ENCODE data around the gene FRMD5.

Gene FRMD5

DNA sequence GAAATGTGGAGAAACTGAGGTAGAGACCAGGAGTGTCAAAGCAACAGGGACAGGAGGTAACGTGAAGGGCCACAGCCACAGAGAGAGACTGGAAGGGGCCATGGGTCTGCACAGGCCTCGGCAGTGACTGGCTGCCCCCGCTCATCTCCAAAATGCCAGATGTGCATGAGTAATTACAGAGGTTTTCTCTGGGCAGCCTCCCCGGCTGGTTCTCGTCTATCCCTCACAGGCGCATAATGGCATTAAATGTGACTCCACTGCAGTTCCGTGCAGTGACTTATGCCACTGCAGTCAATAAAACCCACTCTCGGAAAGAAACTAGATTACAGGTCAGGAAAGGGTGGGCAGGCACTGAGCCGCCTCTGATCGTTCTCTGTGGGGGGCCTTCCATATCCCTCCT lies 293.6 kb downstream of the FRMD5 start:
- in situ Hi-C loops (cut with MboI; ENCODE audit: low sequenced_read_pairs), result no loop called here

DNA sequence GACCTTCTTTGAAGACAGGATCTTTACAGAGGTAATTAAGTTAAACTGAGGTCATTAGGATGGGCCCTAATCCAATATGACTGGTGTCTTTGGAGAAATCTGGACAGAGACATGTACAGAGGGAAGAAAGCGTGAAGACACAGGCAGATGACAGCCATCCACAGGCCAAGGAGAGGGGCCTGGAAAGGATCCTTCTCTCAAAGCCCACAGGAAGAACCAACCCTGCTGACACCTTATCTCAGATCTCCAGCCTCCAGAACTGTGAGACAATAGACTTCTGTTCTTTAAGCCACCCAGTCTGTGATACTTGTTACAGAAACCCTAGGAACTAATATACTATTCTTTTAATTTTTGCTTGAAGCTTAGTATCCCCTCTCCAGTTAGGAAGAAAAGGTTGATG lies 294.1 kb downstream of the FRMD5 start:
- in situ Hi-C loops (cut with MboI; ENCODE audit: low sequenced_read_pairs), result no loop called here

DNA sequence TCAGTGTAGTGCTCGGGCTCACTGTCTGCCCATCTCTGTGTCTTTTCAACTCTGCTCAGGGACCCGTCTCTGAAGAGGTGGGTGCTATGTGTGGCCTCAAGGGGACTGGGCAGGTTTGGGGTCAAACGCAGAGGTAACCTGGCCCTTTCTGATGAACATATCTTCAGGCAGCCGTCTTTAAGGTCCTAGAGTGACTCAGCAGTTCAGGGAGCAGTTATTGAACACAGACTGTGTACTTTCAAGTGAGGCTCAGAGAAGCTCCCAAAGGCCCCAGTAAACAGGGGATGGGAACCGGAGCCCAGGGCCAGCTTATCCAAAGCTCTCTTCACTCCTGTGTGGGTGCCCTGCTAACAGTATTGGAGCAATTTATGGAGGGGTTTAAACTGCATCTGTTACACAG lies 295.1 kb downstream of the FRMD5 start:
- in situ Hi-C loops (cut with MboI; ENCODE audit: low sequenced_read_pairs), result no loop called here

DNA sequence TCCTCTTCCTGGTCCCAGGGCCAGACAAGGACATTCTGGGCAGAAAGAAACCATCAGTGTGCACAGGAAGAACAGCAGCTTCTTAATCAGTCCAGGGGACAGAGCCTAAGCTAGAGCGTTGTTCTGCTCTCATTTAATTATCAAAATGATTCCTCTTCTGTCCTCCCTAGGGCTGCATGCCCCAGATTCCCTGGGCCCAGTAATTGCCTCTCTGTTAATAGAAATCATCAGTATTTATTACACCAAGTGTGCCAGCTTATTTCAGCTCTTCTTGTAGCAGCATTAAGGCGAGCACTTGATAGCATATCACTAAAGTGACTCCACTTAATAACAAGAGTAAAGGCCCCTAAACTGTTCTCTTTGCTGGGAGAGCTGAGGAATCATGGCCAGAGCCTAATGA lies 296.2 kb downstream of the FRMD5 start:
- in situ Hi-C loops (cut with MboI; ENCODE audit: low sequenced_read_pairs), result no loop called here

DNA sequence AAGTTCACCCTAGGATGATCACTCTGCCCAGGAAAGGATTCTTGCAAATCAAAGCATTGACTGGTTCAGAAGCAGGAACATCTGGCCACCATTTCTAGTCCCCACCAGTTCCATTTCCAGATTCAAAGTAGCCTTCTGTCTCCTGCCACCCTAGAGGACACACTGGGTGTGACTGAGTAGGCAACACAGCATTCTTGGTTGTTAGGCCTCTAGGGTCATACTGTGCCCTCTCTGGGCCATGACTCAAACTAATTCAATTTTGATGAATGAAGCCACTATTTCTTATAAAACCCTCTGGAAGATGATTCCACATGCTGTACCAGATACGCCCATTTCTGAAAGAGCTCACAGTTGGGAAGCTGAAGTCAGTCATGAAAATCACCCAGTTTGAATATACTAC lies 298.5 kb downstream of the FRMD5 start:
- in situ Hi-C loops (cut with MboI; ENCODE audit: low sequenced_read_pairs), result no loop called here

DNA sequence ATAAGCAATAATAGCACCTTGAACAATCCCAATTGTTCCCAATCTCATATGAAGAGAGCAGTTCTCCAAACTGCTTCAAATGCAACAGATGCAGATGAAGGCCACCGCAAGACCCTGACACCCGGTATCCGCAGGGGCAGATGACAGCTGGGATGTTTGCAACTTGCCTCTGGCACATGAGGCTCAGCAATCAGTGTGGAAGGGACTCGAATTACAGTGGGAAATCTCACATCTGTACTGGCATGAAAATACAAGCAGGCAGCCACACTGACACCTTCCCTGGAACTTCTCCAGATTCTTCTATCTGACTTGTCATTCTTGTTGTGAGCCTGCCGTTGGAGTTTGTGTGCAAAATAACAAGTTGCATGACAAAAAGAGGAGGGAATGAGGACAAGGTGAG lies 299.5 kb downstream of the FRMD5 start:
- in situ Hi-C loops (cut with MboI; ENCODE audit: low sequenced_read_pairs), result no loop called here

DNA sequence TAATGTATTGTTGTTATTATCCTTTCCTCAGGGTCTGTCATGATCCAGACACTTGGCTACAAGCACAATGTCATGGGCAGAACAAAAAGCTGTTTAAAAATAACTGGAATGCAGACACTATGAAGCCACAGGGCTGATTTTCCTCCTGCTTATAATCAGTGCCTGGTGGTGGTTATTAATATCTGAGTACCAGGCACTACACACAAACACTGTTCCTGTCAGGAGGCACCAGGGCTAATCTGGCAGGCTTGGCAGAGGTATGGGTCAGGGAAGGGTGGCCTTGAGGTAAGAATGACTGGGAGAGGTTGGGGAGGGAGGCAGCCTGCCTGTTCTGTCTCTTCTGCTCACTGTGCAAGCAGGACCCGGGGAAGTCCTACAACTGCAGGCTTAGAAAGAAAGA lies 301.1 kb downstream of the FRMD5 start:
- in situ Hi-C loops (cut with MboI; ENCODE audit: low sequenced_read_pairs), result no loop called here

DNA sequence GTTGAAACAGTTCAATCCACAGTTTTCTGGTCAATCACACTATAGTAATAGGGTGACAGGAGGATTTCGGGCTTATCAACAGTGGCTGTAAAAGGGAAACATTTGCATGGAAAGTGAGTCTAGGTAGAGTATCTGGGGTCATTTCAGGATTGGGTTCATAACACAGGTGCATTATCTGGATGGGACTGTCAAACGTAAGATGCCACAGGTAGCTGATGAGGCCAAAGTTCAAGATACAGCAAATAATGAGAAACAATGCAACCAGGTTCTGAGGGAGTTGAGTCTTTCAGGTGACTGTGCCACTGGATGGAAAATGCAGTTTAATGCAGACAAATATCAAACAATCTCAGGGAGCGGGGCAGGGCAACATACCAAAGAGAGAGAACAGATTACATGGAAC lies 306.0 kb downstream of the FRMD5 start:
- in situ Hi-C loops (cut with MboI; ENCODE audit: low sequenced_read_pairs), result no loop called here

DNA sequence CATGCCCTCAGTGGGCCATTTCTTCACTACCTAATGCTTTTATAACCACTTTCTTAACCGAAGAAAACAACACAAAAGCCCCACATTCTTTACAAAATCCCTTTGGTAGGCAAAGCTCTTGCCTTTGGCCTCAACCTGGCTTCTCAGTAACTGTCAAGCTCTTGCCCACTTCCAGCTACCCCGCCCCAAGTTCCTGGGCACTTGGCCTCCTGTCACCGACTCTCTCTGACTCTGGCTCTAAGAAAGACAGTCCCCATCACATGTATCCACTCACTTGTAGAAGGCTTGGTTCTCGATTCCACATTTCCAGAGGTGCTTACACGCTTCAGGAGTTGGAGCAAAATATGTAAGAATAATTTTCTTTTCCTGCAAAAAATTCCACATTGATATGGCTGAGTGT lies 307.2 kb downstream of the FRMD5 start:
- in situ Hi-C loops (cut with MboI; ENCODE audit: low sequenced_read_pairs), result no loop called here

DNA sequence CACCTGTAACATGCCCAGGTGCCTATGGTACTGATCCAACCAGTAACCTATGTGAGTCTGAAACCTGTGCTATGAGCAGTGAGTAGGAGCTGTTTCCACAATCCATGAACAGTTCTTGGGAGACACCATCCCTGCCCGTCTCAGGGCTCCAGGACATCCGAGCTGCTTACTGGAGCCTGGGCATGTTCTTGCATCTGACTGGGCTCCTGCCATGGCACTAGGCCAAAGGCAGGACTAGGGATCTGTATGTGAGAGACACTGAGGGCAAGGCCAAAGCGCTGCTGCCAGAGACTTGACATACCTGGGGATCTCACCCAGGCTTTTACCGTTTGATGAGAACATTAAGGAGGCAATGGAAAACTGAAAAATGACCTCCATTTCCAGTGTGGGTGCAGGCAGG lies 308.5 kb downstream of the FRMD5 start:
- in situ Hi-C loops (cut with MboI; ENCODE audit: low sequenced_read_pairs), result no loop called here

DNA sequence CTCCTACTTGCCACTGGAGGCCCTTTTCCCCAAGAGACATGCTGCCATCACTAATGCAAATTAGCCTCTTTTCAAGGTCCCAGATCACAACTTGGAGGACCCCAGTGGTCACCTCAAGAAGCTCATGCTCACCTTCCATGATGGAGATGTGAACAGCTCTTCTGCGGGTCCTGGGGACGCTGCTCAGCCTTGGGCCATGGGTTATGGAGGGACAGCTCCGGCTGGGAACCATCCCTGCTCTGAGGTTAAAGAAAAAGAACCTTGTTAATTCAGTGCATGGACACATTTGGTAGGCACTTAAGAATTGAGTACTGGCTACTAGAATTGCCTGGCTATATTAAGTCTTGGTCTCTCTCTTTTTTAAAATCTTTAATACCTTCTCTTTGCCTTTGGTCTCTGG lies 311.5 kb downstream of the FRMD5 start:
- in situ Hi-C loops (cut with MboI; ENCODE audit: low sequenced_read_pairs), result no loop called here

DNA sequence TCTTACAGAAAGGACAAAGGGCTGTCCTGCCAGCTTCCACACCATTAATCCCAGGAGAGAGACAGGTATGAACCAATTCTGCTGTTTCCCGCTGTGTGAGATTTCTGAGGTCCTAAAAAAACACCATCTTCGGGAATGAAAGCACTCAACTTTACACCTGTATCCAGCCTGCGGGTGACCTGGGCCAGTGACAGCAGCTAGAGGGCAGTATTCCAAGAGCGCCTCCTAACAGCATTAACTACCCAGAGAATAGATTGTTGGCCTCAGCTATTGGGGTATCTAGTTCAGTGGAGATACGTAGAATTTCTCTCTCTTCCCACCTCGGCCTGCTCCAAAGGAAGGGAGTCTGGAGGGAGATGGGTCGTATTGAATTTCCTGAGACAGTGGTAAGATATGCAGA lies 313.1 kb downstream of the FRMD5 start:
- in situ Hi-C loops (cut with MboI; ENCODE audit: low sequenced_read_pairs), result no loop called here

DNA sequence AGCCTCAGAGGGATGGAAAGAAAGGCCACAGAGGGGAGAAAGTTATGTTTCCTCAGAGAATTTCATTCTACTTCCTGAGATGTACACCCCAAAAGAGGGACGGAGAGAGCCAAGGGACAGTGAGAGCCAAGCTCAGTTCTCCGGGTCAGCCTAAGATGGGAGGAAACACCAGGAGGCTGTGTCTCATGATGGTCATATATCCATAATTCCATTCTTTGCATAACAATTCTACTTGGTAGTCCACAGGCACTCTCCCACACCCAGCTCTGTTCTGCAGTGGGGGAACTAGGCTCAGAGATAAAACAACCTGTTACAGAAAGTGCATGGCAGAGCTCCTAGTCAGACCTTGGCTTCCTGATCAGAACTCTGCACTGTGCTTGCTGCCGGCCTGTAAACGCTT lies 313.8 kb downstream of the FRMD5 start:
- in situ Hi-C loops (cut with MboI; ENCODE audit: low sequenced_read_pairs), result no loop called here

DNA sequence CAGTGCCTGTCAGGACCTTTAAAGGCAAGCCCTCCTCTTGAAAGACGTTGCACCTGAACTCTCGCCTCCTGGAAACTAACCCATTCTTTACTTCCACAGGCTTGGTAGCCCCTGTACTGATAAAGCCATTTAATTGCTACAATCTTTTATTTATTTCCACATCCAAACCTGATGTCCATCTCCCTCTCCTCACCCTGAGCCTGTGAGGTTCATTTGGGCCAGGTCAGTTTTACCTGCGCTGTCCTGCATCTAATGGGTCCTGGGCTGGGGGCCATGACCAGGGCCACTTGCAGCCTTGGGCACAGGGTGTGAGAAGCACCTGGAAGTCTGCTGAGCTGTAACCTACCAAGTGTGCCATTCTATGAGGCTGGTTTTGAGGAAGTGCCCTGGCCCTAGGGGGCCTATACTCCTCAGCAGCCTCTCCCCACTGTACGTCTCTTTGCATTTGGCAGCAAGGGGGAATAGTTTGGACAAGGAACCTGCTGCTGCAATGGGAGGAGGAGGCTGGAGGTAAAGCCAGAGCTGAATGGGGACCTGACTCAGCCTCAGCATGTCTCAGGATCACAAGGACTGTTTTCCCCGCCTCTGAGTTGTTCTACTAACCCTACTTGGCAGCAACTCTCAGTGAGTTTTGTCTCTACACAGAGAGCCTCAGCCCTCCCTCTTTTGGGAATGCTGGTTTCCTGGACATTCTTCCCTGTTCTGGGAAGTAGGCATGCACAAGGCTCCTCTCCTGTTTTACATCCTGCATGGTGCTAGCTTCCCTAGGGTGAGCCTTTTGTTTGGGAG lies 314.5 kb downstream of the FRMD5 start:
- in situ Hi-C loops (cut with MboI; ENCODE audit: low sequenced_read_pairs), result no loop called here

DNA sequence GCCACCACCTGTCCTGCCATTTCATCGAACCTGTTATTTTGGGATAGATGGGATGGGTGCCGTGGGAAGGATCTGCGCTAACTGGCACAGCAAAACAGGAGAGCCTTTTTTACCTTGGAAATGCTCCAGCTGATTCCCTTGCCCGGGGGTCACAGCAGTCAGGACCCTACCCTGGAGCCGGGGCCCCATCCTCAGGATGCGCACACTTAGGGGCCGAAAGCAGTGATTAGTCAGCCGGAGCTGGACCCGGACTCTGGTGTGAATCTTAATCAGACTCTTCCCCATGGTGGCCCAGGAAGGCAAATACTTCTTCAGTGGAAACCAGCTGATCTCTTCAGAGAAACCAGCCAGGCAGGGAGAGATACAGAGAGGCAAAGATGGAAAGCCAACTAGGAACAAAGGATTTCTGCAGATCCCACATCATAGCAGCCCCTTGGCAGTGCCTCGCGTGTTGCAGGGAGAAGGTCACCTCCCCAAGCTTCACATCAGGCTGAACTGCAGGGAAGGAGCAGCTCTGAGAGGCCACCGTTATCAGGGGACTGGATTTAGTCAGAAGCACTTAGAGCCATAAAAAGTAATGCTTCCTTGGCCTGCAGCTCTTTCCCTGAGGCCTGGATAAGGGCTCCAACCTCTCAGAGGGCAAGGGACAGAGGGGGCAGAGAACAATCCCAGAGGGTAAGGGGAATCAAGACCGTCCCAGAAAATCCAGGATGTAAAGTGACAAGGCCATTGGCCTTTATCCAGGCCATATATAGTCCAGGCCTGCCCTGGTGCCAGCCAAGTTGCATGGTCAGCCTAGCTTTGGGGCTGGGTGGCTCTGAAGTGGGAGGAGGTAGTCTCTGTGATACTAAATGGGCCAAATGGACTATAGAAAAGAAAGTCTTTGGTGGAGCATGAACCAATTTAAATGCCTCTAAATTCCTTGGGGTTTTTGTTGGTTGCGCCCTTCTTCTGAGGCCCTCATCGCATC lies 315.4 kb downstream of the FRMD5 start:
- in situ Hi-C loops (cut with MboI; ENCODE audit: low sequenced_read_pairs), result no loop called here

DNA sequence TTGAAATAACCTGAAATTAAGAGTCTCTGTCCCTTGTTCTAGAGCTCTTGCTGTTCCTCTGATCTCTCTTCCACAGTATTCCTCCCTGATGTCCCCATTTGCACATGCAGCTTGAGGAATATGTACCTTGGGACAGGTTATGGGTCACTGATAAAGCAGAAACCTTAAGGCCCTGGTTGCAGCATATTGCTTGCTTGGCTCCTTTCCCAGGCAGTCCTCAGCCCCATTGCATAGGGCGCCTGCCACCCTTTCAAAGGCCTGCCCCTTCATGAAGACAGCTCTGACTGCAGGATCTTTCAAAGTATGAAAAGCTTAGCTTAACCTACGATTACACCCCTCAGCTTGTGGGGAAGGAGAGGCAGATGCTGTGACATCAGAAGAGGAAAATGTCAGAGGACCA lies 316.6 kb downstream of the FRMD5 start:
- in situ Hi-C loops (cut with MboI; ENCODE audit: low sequenced_read_pairs), result no loop called here

DNA sequence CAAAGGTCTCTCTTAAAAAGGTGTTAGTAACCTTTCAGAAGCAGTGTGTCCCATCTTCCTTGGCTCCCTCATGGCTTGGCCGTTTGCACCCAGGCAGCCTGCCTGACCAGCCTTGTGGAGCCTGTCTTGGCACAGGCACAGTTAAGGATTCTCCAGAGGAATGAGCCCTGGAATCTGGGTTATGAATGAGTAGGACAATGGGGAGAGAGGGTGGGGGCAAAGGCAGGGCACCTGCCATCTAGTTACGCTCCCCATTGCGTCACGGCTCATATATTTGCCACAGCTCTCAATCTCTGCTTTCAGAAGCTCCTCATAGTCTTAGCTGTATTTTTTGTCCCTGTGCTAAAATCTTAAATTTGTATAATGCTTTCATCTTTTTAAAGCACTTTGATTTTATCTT lies 317.7 kb downstream of the FRMD5 start:
- in situ Hi-C loops (cut with MboI; ENCODE audit: low sequenced_read_pairs), result no loop called here

DNA sequence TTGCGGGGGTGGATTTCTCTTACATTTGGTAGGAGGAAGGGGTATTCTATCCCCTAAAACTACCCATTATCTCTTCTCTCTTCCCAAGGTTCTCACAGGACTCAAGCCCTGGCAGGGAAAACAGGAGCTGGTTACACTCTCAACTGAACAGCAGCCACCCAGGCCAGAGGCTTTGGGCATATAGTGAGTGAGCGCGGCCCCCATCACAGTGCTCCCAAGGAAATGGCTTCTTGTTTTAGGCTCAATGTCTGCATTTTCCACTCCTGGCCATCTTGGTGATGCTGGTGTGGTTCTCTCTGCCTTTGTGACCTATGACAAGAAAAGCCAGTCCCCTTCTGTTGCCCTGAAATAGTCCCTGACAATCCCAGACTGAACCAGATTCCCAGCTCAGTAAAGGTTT lies 318.2 kb downstream of the FRMD5 start:
- in situ Hi-C loops (cut with MboI; ENCODE audit: low sequenced_read_pairs), result no loop called here

DNA sequence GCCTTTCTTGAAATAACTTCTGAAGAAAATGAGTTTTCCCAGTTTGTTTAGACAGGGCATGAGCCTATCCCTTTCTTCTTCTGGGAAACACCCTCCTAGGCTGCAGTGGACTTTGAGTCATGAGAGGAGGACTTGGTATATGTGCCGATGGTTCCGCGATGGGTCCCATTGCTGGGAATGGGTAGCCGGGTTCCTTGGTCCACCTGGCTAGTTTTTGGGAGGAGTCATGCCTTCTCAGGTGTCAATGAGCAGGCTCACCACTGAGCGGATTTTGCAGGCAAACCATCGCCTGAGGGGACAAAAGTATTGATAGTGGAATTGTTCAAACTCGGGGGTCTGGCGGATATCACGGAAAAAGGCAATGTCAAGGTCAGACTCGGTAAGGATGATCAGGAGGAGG lies 321.4 kb downstream of the FRMD5 start:
- in situ Hi-C loops (cut with MboI; ENCODE audit: low sequenced_read_pairs), result no loop called here

DNA sequence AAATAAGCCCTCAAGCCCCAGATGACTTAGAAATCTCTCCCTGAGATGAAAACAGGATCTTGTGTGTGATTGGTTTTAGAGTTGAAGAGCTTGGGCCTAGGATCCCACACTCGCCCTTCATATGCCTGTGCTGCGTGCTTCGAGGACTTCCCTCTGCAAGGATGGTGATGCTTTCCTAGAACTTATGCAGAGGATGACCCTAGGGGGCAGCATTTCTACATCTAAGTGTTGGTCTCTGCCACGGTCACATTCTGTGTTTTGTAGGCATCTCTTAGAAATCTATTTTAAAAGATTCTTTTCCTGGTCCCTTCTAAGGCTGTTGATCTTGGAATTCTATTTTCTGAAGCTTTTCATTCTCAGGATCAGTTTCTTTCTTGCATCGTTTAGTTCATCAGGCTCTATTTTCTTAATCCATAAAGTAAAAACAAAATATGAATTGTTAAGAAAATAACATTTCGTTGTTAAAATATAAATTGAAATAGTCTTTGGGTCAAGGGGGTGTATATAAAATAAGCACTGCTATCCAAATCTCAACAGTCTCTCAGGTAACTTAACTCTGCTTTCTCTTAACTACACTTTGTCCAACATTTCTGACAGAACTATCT lies 322.6 kb downstream of the FRMD5 start:
- in situ Hi-C loops (cut with MboI; ENCODE audit: low sequenced_read_pairs), result no loop called here

DNA sequence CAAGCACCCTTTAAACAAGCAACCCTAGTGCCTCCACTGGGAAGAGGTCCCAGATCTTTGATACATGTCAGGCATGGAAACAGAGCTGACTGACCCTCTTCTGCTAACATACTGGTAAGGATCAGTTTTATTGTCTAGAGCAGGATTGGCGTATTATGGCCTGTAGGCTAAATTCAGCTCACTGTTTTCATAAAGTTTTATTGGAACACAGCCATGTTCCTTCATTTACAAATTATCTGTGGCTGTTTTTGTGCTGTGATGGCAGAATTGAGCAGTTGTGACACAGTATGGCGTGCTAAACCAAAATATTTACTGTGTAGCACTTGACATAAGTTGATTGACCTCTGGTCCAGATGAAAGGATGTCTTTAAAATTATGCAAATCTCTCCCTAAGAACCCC lies 323.2 kb downstream of the FRMD5 start:
- in situ Hi-C loops (cut with MboI; ENCODE audit: low sequenced_read_pairs), result no loop called here

DNA sequence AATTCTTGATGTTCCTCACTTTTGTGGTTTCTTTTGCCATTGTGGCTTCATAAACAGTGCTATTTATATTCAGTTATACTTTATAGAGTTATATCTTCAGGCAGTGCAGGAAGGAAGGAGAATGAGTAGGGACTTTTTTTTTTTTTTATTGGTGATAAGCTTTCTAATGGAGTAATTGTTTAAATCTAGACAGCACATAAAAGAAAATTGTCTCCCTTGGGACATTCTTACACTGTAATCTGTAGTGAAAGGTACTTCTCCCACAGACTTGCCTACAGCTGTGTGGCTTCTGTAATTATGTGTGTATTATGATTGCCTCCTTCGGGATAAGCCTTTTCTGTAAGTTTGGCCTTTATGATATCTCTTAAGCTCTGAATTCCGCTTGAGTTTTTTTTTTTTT lies 326.7 kb downstream of the FRMD5 start:
- in situ Hi-C loops (cut with MboI; ENCODE audit: low sequenced_read_pairs), result no loop called here
